ENCODE results near the gene SH3PXD2A. TPM values are rescaled to one million over a fixed set of nuclear protein-coding genes. Genes with fewer than 3 reads are reported as not detected.

The SH3PXD2A gene
- total and polyA plus RNA-seq, 4 donors, result 23.1 to 41.2 (median 32.7) TPM

DNA sequence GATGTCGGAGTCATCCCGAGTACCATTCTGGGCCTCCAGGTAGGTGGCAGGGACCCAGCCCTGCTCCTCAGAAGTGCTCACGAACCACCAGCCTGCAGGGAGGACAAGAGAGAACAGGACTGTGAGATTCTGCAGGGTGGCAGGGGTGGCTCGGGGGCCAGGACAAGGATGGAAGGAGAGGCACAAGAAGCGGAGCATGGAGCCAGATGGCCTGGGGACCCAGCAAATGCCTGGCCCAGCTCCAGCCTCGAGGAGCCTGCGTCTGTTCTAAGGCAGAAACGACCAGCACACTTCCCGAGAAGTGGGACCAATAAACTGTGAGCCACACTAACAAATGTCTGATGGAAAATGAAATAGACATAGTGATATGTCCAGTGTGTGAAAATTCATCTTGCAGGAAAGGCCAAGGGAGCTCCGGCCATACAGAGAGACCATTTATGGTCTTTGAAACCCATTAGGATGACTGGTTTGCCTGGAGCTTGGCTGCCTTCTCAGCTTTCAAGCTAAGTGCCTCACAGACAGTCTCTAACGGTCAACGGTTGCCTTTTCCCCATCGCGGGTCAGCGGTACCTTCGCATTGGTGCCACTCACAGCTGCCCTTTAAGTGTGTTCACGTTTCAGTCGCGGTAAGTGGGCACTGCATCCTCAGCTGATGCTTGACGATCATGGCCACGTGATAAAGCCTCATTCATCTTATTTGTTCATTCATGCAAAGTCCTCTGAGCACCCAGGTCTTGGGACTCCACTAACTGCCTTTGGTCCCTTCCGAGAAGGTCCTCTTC is 228.1 kb downstream of the SH3PXD2A start:
- H3K4me1 ChIP-seq (ENCODE audit: control insufficient read depth, insufficient read depth, low read length), result peaks cover 32% of the 10 kb centered on the region
- H3K27me3 ChIP-seq (ENCODE audit: control insufficient read depth, insufficient read depth, low read length), result no peaks in the 10 kb centered on the region
- H3K36me3 ChIP-seq (ENCODE audit: control insufficient read depth, insufficient read depth, low read length), result peaks cover 36% of the 10 kb centered on the region
- no peak overlapping the region for H3K27ac ChIP-seq (ENCODE audit: low read depth, low read length)
- no peak overlapping the region for H3K4me3 ChIP-seq (ENCODE audit: low read depth, low read length)
- no peaks in the 10 kb centered on the region for H3K9me3 ChIP-seq (ENCODE audit: control insufficient read depth, insufficient read depth, low read length)
- 79% methylated on average over 22 of the region's 22 CpGs for WGBS (ENCODE audit: insufficient coverage)
- DNase-seq (ENCODE audit: low read depth in 4 of 6, low spot score in 6 of 6), result no peak

DNA sequence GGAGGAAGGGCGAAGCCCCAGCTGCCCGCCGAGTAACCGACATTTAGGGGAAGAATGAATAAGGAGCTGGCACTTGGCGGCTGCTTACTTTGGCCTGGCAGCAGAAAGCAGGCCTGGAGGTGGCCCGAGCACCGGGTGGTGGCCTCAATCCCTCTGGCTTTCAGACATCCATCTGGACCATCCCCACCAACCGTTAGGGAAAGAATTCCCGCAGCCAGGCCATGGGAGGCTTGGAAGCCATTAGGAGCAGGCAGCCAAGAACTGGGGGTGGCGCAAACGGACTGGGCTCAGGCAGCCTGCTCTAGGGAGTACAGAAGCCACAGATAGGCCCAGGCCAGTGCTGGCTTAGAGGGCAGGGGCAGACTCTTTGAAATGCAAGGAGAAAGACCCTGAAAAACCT is 229.2 kb downstream of the SH3PXD2A start:
- Histone ChIP-seq H3K27ac (ENCODE audit: low read depth, low read length) (no peak overlapping the region), H3K36me3 (ENCODE audit: control insufficient read depth, insufficient read depth, low read length) (peaks cover 45% of the 10 kb centered on the region), H3K4me1 (ENCODE audit: control insufficient read depth, insufficient read depth, low read length) (peaks cover 43% of the 10 kb centered on the region), H3K4me3 (ENCODE audit: low read depth, low read length) (no peak overlapping the region), H3K27me3 (ENCODE audit: control insufficient read depth, insufficient read depth, low read length) (no peaks in the 10 kb centered on the region), H3K9me3 (ENCODE audit: control insufficient read depth, insufficient read depth, low read length) (no peaks in the 10 kb centered on the region)
- peak in 1 of 6 donors; percentile 66 for DNase-seq (ENCODE audit: low read depth in 4 of 6, low spot score in 6 of 6)
- WGBS (ENCODE audit: insufficient coverage), result 53% methylated on average over 10 of the region's 11 CpGs

DNA sequence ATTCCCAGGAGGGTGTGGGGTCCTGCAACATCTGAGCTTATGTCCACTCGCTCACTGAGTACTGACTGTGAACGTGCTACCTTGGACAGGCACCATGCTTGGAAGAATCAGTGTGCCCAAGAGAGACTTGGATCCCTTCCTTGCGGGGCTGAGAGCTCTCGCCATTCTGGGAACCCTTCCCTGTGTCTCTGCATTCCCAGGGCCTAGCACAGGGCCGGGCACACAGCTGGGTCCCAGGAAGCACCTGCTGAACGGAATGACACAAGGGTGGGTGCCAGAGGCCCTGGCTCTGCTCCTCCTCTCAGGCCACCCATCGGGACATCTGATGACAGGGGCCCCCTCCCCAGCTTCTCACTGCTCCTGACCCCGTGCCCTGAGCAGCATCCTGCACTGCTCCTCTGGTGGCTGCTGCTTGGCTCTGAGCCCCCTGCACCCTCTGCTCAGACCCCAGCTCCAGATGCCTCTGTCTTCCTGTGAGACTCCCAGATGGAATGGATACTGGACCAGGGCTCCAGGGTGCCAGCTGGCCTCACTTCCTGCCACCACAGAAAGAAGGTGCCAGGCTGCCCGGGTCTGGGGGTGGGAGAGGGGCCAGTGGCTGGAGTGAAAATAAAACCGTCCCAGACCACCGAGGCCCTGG is 232.3 kb downstream of the SH3PXD2A start:
- Histone ChIP-seq H3K4me3 (ENCODE audit: low read depth, low read length) (no peak overlapping the region), H3K4me1 (ENCODE audit: control insufficient read depth, insufficient read depth, low read length) (peaks cover 68% of the 10 kb centered on the region), H3K36me3 (ENCODE audit: control insufficient read depth, insufficient read depth, low read length) (peaks cover 62% of the 10 kb centered on the region), H3K27me3 (ENCODE audit: control insufficient read depth, insufficient read depth, low read length) (no peaks in the 10 kb centered on the region), H3K9me3 (ENCODE audit: control insufficient read depth, insufficient read depth, low read length) (no peaks in the 10 kb centered on the region), H3K27ac (ENCODE audit: low read depth, low read length) (peak overlapping the region; percentile 80)
- WGBS (ENCODE audit: insufficient coverage), result 82% methylated on average over 9 of the region's 11 CpGs
- no peak for DNase-seq (ENCODE audit: low read depth in 4 of 6, low spot score in 6 of 6)

DNA sequence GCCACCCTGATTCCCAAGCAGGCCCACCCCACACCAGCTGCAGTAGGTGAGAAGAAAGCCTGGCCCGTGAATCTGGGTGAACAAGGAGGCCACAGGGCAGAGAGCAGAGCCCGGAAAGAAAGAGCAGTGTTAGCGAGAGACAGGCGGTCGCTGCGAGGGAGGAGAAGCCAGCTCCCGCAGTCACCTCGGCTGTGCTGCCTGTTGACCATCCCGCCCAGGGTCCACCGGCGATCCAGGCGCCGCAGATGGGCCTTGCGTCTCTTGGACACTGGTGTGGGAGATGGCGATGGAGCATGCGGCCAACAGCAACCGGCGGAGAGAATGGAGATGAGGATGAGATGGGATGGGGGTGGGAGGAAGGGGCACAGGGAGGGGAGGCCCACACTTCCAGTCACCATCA is 233.1 kb downstream of the SH3PXD2A start:
- Histone ChIP-seq H3K27me3 (ENCODE audit: control insufficient read depth, insufficient read depth, low read length) (no peaks in the 10 kb centered on the region), H3K36me3 (ENCODE audit: control insufficient read depth, insufficient read depth, low read length) (peaks cover 66% of the 10 kb centered on the region), H3K9me3 (ENCODE audit: control insufficient read depth, insufficient read depth, low read length) (no peaks in the 10 kb centered on the region), H3K4me1 (ENCODE audit: control insufficient read depth, insufficient read depth, low read length) (peaks cover 74% of the 10 kb centered on the region), H3K4me3 (ENCODE audit: low read depth, low read length) (no peak overlapping the region), H3K27ac (ENCODE audit: low read depth, low read length) (peak overlapping the region; percentile 80)
- no peak for DNase-seq (ENCODE audit: low read depth in 4 of 6, low spot score in 6 of 6)
- WGBS (ENCODE audit: insufficient coverage), result 78% methylated on average over 14 of the region's 18 CpGs

DNA sequence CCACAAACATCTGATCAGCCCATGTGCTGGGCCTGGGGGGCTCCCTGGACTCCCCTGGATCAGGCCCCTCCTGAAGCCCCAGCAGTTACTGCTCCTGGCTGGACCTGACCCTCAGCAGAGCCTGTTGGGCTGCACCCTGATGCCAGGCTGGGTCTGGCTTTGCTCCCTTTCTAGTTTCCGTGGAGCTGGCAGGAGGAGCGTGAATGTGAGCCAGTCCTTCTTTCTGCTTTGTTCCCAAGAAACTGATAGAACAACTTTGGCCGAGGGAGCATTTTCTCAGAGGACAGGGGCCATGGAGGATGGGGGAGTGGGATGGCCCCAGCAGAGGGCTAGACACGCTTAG is 233.6 kb downstream of the SH3PXD2A start:
- Histone ChIP-seq H3K4me3 (ENCODE audit: low read depth, low read length) (no peak overlapping the region), H3K36me3 (ENCODE audit: control insufficient read depth, insufficient read depth, low read length) (peaks cover 64% of the 10 kb centered on the region), H3K4me1 (ENCODE audit: control insufficient read depth, insufficient read depth, low read length) (peaks cover 74% of the 10 kb centered on the region), H3K9me3 (ENCODE audit: control insufficient read depth, insufficient read depth, low read length) (no peaks in the 10 kb centered on the region), H3K27ac (ENCODE audit: low read depth, low read length) (peak overlapping the region; percentile 80), H3K27me3 (ENCODE audit: control insufficient read depth, insufficient read depth, low read length) (no peaks in the 10 kb centered on the region)
- peak in 1 of 6 donors; percentile 83 for DNase-seq (ENCODE audit: low read depth in 4 of 6, low spot score in 6 of 6)
- WGBS (ENCODE audit: insufficient coverage), result 47% methylated on average over 3 of the region's 4 CpGs

DNA sequence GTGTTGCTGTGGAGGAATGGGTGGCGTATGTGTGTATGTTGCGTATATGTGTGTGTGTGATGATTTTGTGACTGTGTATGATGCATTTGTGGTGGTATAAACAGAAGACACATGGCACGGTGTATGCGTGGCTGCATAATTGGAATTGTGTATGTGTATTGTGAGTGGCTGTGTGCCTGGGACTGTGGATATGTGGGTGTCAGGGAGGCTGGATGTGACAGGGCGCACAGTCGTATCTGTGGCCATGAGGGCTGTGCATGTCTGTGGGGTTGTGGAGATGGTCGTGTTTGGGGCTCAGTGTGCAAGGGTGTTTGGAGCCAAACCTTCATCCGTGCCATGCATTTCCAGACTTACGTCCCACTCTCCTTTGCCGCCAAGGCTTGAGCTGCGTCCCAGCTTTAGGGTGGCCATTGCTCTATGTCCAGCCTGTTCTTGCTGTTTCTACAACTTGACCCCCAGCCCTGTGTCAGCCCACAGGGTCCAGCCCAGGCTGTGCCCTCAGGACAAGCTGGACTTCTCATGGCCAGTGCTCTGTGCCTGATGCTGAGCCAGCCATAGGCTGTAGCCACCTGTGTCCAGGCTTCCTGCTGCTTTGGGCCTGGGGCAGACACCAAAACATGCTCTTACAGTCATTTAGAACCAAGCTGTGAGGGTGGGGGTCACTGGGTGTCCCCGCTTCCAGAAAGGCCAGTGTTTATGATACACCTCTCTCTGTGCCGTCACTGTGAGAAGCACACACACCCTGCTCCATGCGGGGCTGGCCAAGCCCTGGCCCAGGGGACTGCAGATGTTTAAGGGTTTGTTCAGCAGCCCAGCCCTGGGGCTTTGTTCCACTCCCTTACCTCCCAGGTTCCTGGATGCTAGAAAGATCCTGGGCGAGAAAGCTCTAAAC is 234.2 kb downstream of the SH3PXD2A start:
- WGBS (ENCODE audit: insufficient coverage), result 91% methylated on average over 14 of the region's 15 CpGs
- Histone ChIP-seq H3K4me3 (ENCODE audit: low read depth, low read length) (no peak overlapping the region), H3K36me3 (ENCODE audit: control insufficient read depth, insufficient read depth, low read length) (peaks cover 63% of the 10 kb centered on the region), H3K27ac (ENCODE audit: low read depth, low read length) (peak overlapping the region; percentile 80), H3K27me3 (ENCODE audit: control insufficient read depth, insufficient read depth, low read length) (no peaks in the 10 kb centered on the region), H3K4me1 (ENCODE audit: control insufficient read depth, insufficient read depth, low read length) (peaks cover 75% of the 10 kb centered on the region), H3K9me3 (ENCODE audit: control insufficient read depth, insufficient read depth, low read length) (no peaks in the 10 kb centered on the region)
- no peak for DNase-seq (ENCODE audit: low read depth in 4 of 6, low spot score in 6 of 6)

DNA sequence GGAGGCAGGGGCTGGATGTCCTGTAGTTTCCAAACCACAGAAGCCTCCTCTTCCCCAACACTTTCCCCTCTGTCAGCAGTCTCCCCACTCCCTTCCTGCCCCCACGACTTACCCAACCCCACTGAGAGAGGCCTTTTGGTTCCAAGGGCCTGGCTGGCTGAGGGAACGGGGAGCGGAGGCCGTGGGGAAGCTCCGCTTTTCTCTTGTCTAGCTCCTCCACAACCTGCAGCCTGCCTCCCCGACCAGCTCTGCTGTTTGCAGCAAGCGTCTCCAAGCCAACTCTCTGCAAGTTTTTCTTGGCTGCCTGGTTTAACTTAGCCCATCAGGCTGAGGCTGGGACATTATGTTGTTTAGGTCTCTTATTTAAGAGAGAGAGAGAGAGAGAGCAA is 235.0 kb downstream of the SH3PXD2A start:
- H3K9me3 ChIP-seq (ENCODE audit: control insufficient read depth, insufficient read depth, low read length), result no peaks in the 10 kb centered on the region
- H3K36me3 ChIP-seq (ENCODE audit: control insufficient read depth, insufficient read depth, low read length), result peaks cover 58% of the 10 kb centered on the region
- no peak overlapping the region for H3K4me3 ChIP-seq (ENCODE audit: low read depth, low read length)
- DNase-seq (ENCODE audit: low read depth in 4 of 6, low spot score in 6 of 6), result peak in 1 of 6 donors; percentile 80
- H3K27ac ChIP-seq (ENCODE audit: low read depth, low read length), result peak overlapping the region; percentile 80
- peaks cover 76% of the 10 kb centered on the region for H3K4me1 ChIP-seq (ENCODE audit: control insufficient read depth, insufficient read depth, low read length)
- H3K27me3 ChIP-seq (ENCODE audit: control insufficient read depth, insufficient read depth, low read length), result no peaks in the 10 kb centered on the region
- WGBS (ENCODE audit: insufficient coverage), result 13% methylated on average over 1 of the region's 7 CpGs

DNA sequence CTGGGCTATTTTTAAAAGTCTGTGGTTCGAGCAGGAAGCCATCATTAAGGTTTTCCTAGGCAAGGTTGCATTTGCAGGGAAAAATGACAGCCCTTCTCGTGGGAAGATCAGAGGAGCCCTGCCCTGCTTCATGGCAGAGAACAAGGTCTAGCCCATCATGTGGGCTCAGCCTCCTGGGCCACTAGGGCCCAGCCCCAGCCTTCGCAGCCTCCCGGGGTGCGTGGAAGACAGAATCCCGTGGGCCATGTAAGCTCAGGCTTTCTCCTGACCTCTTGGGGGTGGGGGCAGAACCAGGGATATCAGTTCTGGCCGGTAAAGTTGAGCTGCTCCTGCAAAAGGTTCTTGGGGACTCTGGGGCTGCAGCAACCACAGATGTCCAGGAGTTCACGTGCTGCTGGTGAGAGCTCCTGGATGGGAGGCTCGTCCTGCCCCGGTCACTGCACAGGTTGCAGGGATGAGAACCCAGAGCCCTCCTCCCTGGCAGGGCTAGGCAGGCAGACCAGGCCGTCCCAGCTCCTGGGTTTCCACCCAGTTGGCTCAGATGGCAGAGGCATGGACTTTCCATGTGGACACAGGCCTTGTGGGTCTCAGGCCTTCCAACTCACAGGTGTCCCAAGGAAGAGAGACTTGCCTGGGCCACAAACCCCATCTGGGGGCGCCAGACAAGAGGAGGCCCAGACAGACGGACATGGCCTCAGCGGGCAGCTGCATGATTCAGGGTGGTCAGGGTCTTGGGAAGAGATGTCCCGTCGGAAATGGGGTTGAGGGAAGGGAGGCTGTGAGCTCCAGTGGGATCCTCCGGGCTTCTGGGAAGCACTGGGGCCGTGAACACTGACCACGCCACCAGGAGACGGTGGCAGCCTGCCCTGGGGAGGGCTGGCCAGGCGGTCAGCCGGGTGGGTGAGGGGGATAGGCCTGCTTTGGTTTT is 235.7 kb downstream of the SH3PXD2A start:
- Histone ChIP-seq H3K27me3 (ENCODE audit: control insufficient read depth, insufficient read depth, low read length) (no peaks in the 10 kb centered on the region), H3K4me1 (ENCODE audit: control insufficient read depth, insufficient read depth, low read length) (peaks cover 82% of the 10 kb centered on the region), H3K36me3 (ENCODE audit: control insufficient read depth, insufficient read depth, low read length) (peaks cover 51% of the 10 kb centered on the region), H3K27ac (ENCODE audit: low read depth, low read length) (peak overlapping the region; percentile 80), H3K9me3 (ENCODE audit: control insufficient read depth, insufficient read depth, low read length) (no peaks in the 10 kb centered on the region), H3K4me3 (ENCODE audit: low read depth, low read length) (no peak overlapping the region)
- 77% methylated on average over 18 of the region's 22 CpGs for WGBS (ENCODE audit: insufficient coverage)
- no peak for DNase-seq (ENCODE audit: low read depth in 4 of 6, low spot score in 6 of 6)

All from spinal cord (tissue), 10 donors.